ENCODE results near the gene ARHGAP26. TPM values are rescaled to one million over a fixed set of nuclear protein-coding genes. Genes with fewer than 3 reads are reported as not detected.

Gene ARHGAP26
- polyA plus RNA-seq, 4 donors = 7.6 to 31.7 (median 11.5) TPM

- Histone ChIP-seq H3K9me3 (ENCODE audit: control insufficient read depth in 2 of 2, insufficient read depth in 1 of 2, low read depth in 1 of 2, low read length in 1 of 2) (no peaks in the 10 kb centered on the region), H3K27ac (ENCODE audit: low read depth in 1 of 3, low read length in 2 of 3) (no peak overlapping the region), H3K36me3 (ENCODE audit: control insufficient read depth in 3 of 3, insufficient read depth in 2 of 3, low read depth in 1 of 3, low read length in 3 of 3) (peaks cover 0 to 19% (median 17%) of the 10 kb centered on the region in 3 donors), H3K4me3 (ENCODE audit: low read depth in 1 of 3, low read length in 3 of 3) (no peak overlapping the region), H3K4me1 (ENCODE audit: control insufficient read depth in 3 of 3, insufficient read depth in 2 of 3, low read depth in 1 of 3, low read length in 2 of 3) (no peaks in the 10 kb centered on the region), H3K27me3 (ENCODE audit: control insufficient read depth in 3 of 3, insufficient read depth in 3 of 3, low read length in 3 of 3) (no peaks in the 10 kb centered on the region)
- WGBS, 3 donors = 78 to 97% (median 92%) methylated on average over 6 of the region's 6 CpGs
- FAIRE-seq (no peak), DNase-seq (no peak)
These were observed 377.7 kb downstream of the ARHGAP26 start for GRCh38 chr5:143147902-143148301.

GRCh38 chr5:143148771-143149170 lies 378.6 kb downstream of the ARHGAP26 start:
- Histone ChIP-seq H3K27ac (ENCODE audit: low read depth in 1 of 3, low read length in 2 of 3) (peak overlapping the region in 1 of 3 donors; percentile 52), H3K4me1 (ENCODE audit: control insufficient read depth in 3 of 3, insufficient read depth in 2 of 3, low read depth in 1 of 3, low read length in 2 of 3) (no peaks in the 10 kb centered on the region), H3K27me3 (ENCODE audit: control insufficient read depth in 3 of 3, insufficient read depth in 3 of 3, low read length in 3 of 3) (no peaks in the 10 kb centered on the region), H3K36me3 (ENCODE audit: control insufficient read depth in 3 of 3, insufficient read depth in 2 of 3, low read depth in 1 of 3, low read length in 3 of 3) (peaks cover 0 to 19% (median 18%) of the 10 kb centered on the region in 3 donors), H3K4me3 (ENCODE audit: low read depth in 1 of 3, low read length in 3 of 3) (no peak overlapping the region), H3K9me3 (ENCODE audit: control insufficient read depth in 2 of 2, insufficient read depth in 1 of 2, low read depth in 1 of 2, low read length in 1 of 2) (no peaks in the 10 kb centered on the region)
- WGBS, 3 donors = 91 to 95% (median 94%) methylated on average over 3 of the region's 3 CpGs
- FAIRE-seq = no peak
- no peak for DNase-seq

GRCh38 chr5:143149759-143150158 lies 379.6 kb downstream of the ARHGAP26 start:
- H3K36me3 ChIP-seq (ENCODE audit: control insufficient read depth in 3 of 3, insufficient read depth in 2 of 3, low read depth in 1 of 3, low read length in 3 of 3) = peaks cover 0 to 18% (median 16%) of the 10 kb centered on the region in 3 donors
- H3K4me1 ChIP-seq (ENCODE audit: control insufficient read depth in 3 of 3, insufficient read depth in 2 of 3, low read depth in 1 of 3, low read length in 2 of 3) = peaks cover 0 to 4% (median 0%) of the 10 kb centered on the region in 3 donors
- DNase-seq (no peak), FAIRE-seq (no peak)
- no peaks in the 10 kb centered on the region for H3K27me3 ChIP-seq (ENCODE audit: control insufficient read depth in 3 of 3, insufficient read depth in 3 of 3, low read length in 3 of 3)
- H3K4me3 ChIP-seq (ENCODE audit: low read depth in 1 of 3, low read length in 3 of 3) = no peak overlapping the region
- no peaks in the 10 kb centered on the region for H3K9me3 ChIP-seq (ENCODE audit: control insufficient read depth in 2 of 2, insufficient read depth in 1 of 2, low read depth in 1 of 2, low read length in 1 of 2)
- H3K27ac ChIP-seq (ENCODE audit: low read depth in 1 of 3, low read length in 2 of 3) = no peak overlapping the region

GRCh38 chr5:143151056-143151700 lies 381.0 kb downstream of the ARHGAP26 start:
- WGBS, 3 donors = 94 to 97% (median 96%) methylated on average over 3 of the region's 3 CpGs

GRCh38 chr5:143152445-143152844 lies 382.3 kb downstream of the ARHGAP26 start:
- 98 to 100% (median 100%) methylated on average over 2 of the region's 2 CpGs for WGBS, 3 donors
- FAIRE-seq = no peak
- no peak overlapping the region for H3K4me3 ChIP-seq (ENCODE audit: low read depth in 1 of 3, low read length in 3 of 3)
- peaks cover 0 to 4% (median 0%) of the 10 kb centered on the region in 3 donors for H3K4me1 ChIP-seq (ENCODE audit: control insufficient read depth in 3 of 3, insufficient read depth in 2 of 3, low read depth in 1 of 3, low read length in 2 of 3)
- H3K27ac ChIP-seq (ENCODE audit: low read depth in 1 of 3, low read length in 2 of 3) = no peak overlapping the region
- no peaks in the 10 kb centered on the region for H3K27me3 ChIP-seq (ENCODE audit: control insufficient read depth in 3 of 3, insufficient read depth in 3 of 3, low read length in 3 of 3)
- H3K36me3 ChIP-seq (ENCODE audit: control insufficient read depth in 3 of 3, insufficient read depth in 2 of 3, low read depth in 1 of 3, low read length in 3 of 3) = peaks cover 0 to 19% (median 19%) of the 10 kb centered on the region in 3 donors
- DNase-seq = no peak
- no peaks in the 10 kb centered on the region for H3K9me3 ChIP-seq (ENCODE audit: control insufficient read depth in 2 of 2, insufficient read depth in 1 of 2, low read depth in 1 of 2, low read length in 1 of 2)

More at GRCh38 chr5:143151056-143151700, 381.0 kb downstream of the ARHGAP26 start:
- Histone ChIP-seq H3K4me3 (ENCODE audit: low read depth in 1 of 3, low read length in 3 of 3) (no peak overlapping the region), H3K27ac (ENCODE audit: low read depth in 1 of 3, low read length in 2 of 3) (no peak overlapping the region), H3K27me3 (ENCODE audit: control insufficient read depth in 3 of 3, insufficient read depth in 3 of 3, low read length in 3 of 3) (no peaks in the 10 kb centered on the region), H3K4me1 (ENCODE audit: control insufficient read depth in 3 of 3, insufficient read depth in 2 of 3, low read depth in 1 of 3, low read length in 2 of 3) (peaks cover 0 to 4% (median 0%) of the 10 kb centered on the region in 3 donors), H3K36me3 (ENCODE audit: control insufficient read depth in 3 of 3, insufficient read depth in 2 of 3, low read depth in 1 of 3, low read length in 3 of 3) (peaks cover 0 to 22% (median 20%) of the 10 kb centered on the region in 3 donors), H3K9me3 (ENCODE audit: control insufficient read depth in 2 of 2, insufficient read depth in 1 of 2, low read depth in 1 of 2, low read length in 1 of 2) (no peaks in the 10 kb centered on the region)
- FAIRE-seq (no peak), DNase-seq (no peak)

GRCh38 chr5:143153332-143154119 lies 383.3 kb downstream of the ARHGAP26 start:
- WGBS, 3 donors = 69 to 91% (median 77%) methylated on average over 7 of the region's 7 CpGs

GRCh38 chr5:143154510-143155370 lies 384.6 kb downstream of the ARHGAP26 start:
- no peak for FAIRE-seq
- H3K27ac ChIP-seq (ENCODE audit: low read depth in 1 of 3, low read length in 2 of 3) = peak overlapping the region in 1 of 3 donors; percentile 76

More at GRCh38 chr5:143153332-143154119, 383.3 kb downstream of the ARHGAP26 start:
- H3K4me3 ChIP-seq (ENCODE audit: low read depth in 1 of 3, low read length in 3 of 3) = no peak overlapping the region
- H3K36me3 ChIP-seq (ENCODE audit: control insufficient read depth in 3 of 3, insufficient read depth in 2 of 3, low read depth in 1 of 3, low read length in 3 of 3) = peaks cover 0 to 13% (median 11%) of the 10 kb centered on the region in 3 donors
- peaks cover 0 to 4% (median 0%) of the 10 kb centered on the region in 3 donors for H3K4me1 ChIP-seq (ENCODE audit: control insufficient read depth in 3 of 3, insufficient read depth in 2 of 3, low read depth in 1 of 3, low read length in 2 of 3)
- no peaks in the 10 kb centered on the region for H3K27me3 ChIP-seq (ENCODE audit: control insufficient read depth in 3 of 3, insufficient read depth in 3 of 3, low read length in 3 of 3)
- FAIRE-seq (no peak), DNase-seq (no peak)
- peak overlapping the region in 2 of 3 donors; percentile 7 to 33 for H3K27ac ChIP-seq (ENCODE audit: low read depth in 1 of 3, low read length in 2 of 3)
- H3K9me3 ChIP-seq (ENCODE audit: control insufficient read depth in 2 of 2, insufficient read depth in 1 of 2, low read depth in 1 of 2, low read length in 1 of 2) = no peaks in the 10 kb centered on the region

GRCh38 chr5:143155455-143155854 lies 385.3 kb downstream of the ARHGAP26 start:
- 62 to 85% (median 79%) methylated on average over 3 of the region's 3 CpGs for WGBS, 3 donors
- H3K4me1 ChIP-seq (ENCODE audit: control insufficient read depth in 3 of 3, insufficient read depth in 2 of 3, low read depth in 1 of 3, low read length in 2 of 3) = peaks cover 0 to 4% (median 0%) of the 10 kb centered on the region in 3 donors
- peaks cover 0 to 6% (median 5%) of the 10 kb centered on the region in 3 donors for H3K36me3 ChIP-seq (ENCODE audit: control insufficient read depth in 3 of 3, insufficient read depth in 2 of 3, low read depth in 1 of 3, low read length in 3 of 3)
- no peaks in the 10 kb centered on the region for H3K27me3 ChIP-seq (ENCODE audit: control insufficient read depth in 3 of 3, insufficient read depth in 3 of 3, low read length in 3 of 3)
- H3K27ac ChIP-seq (ENCODE audit: low read depth in 1 of 3, low read length in 2 of 3) = peak overlapping the region in 1 of 3 donors; percentile 19
- no peak for DNase-seq
- no peaks in the 10 kb centered on the region for H3K9me3 ChIP-seq (ENCODE audit: control insufficient read depth in 2 of 2, insufficient read depth in 1 of 2, low read depth in 1 of 2, low read length in 1 of 2)
- H3K4me3 ChIP-seq (ENCODE audit: low read depth in 1 of 3, low read length in 3 of 3) = no peak overlapping the region
- FAIRE-seq = no peak

More at GRCh38 chr5:143154510-143155370, 384.6 kb downstream of the ARHGAP26 start:
- no peak for DNase-seq
- no peaks in the 10 kb centered on the region for H3K27me3 ChIP-seq (ENCODE audit: control insufficient read depth in 3 of 3, insufficient read depth in 3 of 3, low read length in 3 of 3)
- 74 to 93% (median 90%) methylated on average over 5 of the region's 5 CpGs for WGBS, 3 donors
- H3K36me3 ChIP-seq (ENCODE audit: control insufficient read depth in 3 of 3, insufficient read depth in 2 of 3, low read depth in 1 of 3, low read length in 3 of 3) = peaks cover 0 to 6% (median 5%) of the 10 kb centered on the region in 3 donors
- H3K4me1 ChIP-seq (ENCODE audit: control insufficient read depth in 3 of 3, insufficient read depth in 2 of 3, low read depth in 1 of 3, low read length in 2 of 3) = peaks cover 0 to 4% (median 0%) of the 10 kb centered on the region in 3 donors
- H3K9me3 ChIP-seq (ENCODE audit: control insufficient read depth in 2 of 2, insufficient read depth in 1 of 2, low read depth in 1 of 2, low read length in 1 of 2) = no peaks in the 10 kb centered on the region
- no peak overlapping the region for H3K4me3 ChIP-seq (ENCODE audit: low read depth in 1 of 3, low read length in 3 of 3)
